Thyroid gland (tissue), 4 donors: ENCODE data around the gene ATIC. TPM values are rescaled to one million over a fixed set of nuclear protein-coding genes. Genes with fewer than 3 reads are reported as not detected.

Experiments used
- DNase-seq, 2 donors: peaks; one replicate each; pipeline ENCODE4 v3.0.0-alpha.2; 2019
- H3K27ac ChIP-seq, 3 donors: fragments of 200-600 bp; sonication (generic); 1 replicate in 2 of 3; 2 replicates in 1 of 3; pipeline ENCODE4 v1.5.1; 2016 to 2019; ENCODE audit warnings: mild to moderate bottlenecking in 1 of 3, moderate library complexity in 1 of 3
- H3K27me3 ChIP-seq: fragments of 200-600 bp; sonication (generic); one replicate; pipeline ENCODE4 v1.5.1; 2019
- H3K36me3 ChIP-seq, 2 donors: fragments of 200-600 bp; sonication (generic); one replicate each; pipeline ENCODE4 v1.5.1; 2016 to 2019
- H3K4me1 ChIP-seq, 2 donors: fragments of 200-600 bp; sonication (generic); one replicate each; pipeline ENCODE4 v1.5.1; 2017 to 2019
- H3K4me3 ChIP-seq, 3 donors: fragments of 200-600 bp; sonication (generic); replicated peaks in 1 of 3; 1 replicate in 2 of 3; 2 replicates in 1 of 3; pipeline ENCODE4 v1.5.1; 2016; ENCODE audit warnings: mild to moderate bottlenecking in 1 of 3
- H3K9me3 ChIP-seq: fragments of 200-600 bp; sonication (generic); one replicate; pipeline ENCODE4 v1.5.1; 2017
- POLR2A ChIP-seq, 2 donors: fragments of 450-650 bp; IDR thresholded peaks; one replicate each; pipeline ENCODE4 v1.6.1; 2017; ENCODE audit warnings: antibody characterized with exemption in 2 of 2, mild to moderate bottlenecking in 2 of 2, moderate library complexity in 1 of 2
- WGBS, 2 donors: methylation state at CpG; one replicate each; pipeline ENCODE4 v1.1.5; 2017; 5-methylcytosine and 5-hydroxymethylcytosine counted together
- intact Hi-C: fragments of 100-400 bp; cut with DNase I; formaldehyde crosslinking; loops from one replicate; pipeline ENCODE4 v1.15.1; 2023
- total RNA-seq, 4 donors: library from RNA; depleted of rRNA; stranded (reverse); fragments of >200 nt; gene quantifications; one replicate each; pipeline ENCODE4 v1.2.3, GENCODE V29; 2016
- TF ChIP-seq, protein P1 (sequence below), 6 experiments: fragments of 200-600 bp in 3 of 6; fragments of 450-650 bp in 3 of 6; sonication (generic) in 3 of 6; IDR thresholded peaks; one replicate each; pipeline ENCODE4 v1.5.1; 2016 to 2019; ENCODE audit warnings: antibody characterized with exemption in 6 of 6, mild to moderate bottlenecking in 2 of 6, inconsistent platforms in 1 of 6, moderate library complexity in 1 of 6

Gene ATIC
- total RNA-seq, 4 donors from 2014 or later = 25.7 to 35.1 (median 27.4) TPM

DNA sequence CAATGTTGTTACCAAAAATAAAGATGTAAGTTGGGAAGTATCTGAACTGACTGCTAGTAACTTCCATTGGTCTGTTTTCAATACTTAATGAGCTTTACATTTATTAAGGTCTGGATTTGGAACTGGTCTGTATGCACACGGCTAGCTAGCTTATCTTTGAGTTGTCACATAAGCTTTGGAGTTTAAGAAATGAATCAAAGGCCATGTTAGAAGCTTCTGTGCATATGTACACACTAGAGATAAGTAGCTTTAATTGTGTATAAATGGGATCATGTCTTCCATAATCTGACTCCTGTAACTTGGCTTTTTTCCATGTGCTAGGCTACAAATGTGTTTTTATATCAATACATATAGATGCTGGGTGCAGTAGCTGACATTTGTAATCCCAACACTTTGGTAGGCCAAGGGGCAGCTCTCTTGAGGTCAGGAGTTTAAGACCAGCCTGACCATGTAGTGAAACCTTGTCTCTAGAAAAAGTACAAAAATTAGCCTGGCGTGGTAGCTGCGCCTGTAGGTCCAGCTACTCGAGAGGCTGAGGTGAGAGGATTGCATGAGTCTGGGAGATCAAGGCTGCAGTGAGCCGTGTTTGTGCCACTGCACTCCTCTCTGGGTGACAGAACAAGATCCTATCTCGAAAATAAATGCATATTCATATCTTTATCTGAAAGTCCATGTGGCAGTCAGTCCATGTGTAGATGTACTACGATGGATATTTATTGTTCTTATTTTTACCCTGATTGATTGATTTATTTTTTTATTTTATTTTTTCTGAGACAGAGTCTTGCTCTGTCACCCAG lies 27.2 kb downstream of the ATIC start:
- DNase-seq = no peak
- Histone ChIP-seq H3K27me3 (no peaks in the 10 kb centered on the region), H3K27ac (no peak overlapping the region), H3K4me3 (no peak overlapping the region), H3K4me1 (no peaks in the 10 kb centered on the region), H3K9me3 (no peaks in the 10 kb centered on the region), H3K36me3 (peaks cover 11 to 18% of the 10 kb centered on the region in 2 donors)
- 96% methylated on average over 7 of the region's 7 CpGs for WGBS, 2 donors
- intact Hi-C loops = no loop called here
- TF ChIP-seq, protein P1, sequence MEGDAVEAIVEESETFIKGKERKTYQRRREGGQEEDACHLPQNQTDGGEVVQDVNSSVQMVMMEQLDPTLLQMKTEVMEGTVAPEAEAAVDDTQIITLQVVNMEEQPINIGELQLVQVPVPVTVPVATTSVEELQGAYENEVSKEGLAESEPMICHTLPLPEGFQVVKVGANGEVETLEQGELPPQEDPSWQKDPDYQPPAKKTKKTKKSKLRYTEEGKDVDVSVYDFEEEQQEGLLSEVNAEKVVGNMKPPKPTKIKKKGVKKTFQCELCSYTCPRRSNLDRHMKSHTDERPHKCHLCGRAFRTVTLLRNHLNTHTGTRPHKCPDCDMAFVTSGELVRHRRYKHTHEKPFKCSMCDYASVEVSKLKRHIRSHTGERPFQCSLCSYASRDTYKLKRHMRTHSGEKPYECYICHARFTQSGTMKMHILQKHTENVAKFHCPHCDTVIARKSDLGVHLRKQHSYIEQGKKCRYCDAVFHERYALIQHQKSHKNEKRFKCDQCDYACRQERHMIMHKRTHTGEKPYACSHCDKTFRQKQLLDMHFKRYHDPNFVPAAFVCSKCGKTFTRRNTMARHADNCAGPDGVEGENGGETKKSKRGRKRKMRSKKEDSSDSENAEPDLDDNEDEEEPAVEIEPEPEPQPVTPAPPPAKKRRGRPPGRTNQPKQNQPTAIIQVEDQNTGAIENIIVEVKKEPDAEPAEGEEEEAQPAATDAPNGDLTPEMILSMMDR (IDR thresholded peaks at IDR 0.05) = no peak

DNA sequence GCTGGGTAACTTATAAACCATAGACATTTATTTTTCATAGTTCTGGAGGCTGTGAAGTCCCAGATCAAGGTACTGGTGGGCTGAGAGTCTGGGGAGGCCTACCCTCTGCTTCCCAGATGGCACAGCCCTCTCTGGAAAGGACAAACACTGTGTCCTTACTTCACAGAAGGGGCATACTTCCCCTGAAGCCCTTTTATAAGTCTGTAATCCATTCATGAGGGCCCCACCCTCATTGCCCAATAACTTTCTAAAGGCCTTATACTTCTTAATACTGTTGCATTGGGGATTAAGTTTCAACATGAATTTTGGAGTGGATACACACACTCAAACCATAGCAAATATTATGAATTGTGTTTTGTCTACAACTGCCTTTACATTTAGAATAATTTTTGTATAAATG lies 36.0 kb downstream of the ATIC start:
- Histone ChIP-seq H3K9me3 (no peaks in the 10 kb centered on the region), H3K27ac (no peak overlapping the region), H3K4me3 (no peak overlapping the region), H3K4me1 (no peaks in the 10 kb centered on the region), H3K36me3 (peaks cover 22 to 38% of the 10 kb centered on the region in 2 donors), H3K27me3 (no peaks in the 10 kb centered on the region)
- TF ChIP-seq POLR2A (IDR thresholded peaks at IDR 0.05) = no peak
- TF ChIP-seq, protein P1 (IDR thresholded peaks at IDR 0.05) = no peak
- no peak for DNase-seq
- intact Hi-C loops = no loop called here

DNA sequence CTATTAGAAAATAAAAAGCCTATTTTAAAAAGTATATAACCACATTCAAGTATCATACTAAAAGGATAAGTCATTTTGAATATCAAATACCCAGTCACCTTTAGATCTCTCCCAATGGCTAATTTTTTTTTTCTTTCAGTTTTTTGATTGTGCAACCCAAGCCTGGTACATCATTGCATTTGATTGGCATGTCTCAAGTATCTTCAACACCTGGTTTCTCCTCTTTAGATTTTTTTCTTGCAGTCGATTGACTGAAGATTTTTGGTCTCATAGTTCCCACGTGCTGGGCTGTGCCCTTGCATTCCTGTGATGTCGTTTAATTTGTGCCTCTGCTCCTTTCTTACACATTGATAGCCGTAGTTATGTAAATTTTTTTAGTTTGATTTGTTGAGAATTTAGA lies 40.7 kb downstream of the ATIC start:
- TF ChIP-seq, protein P1 (IDR thresholded peaks at IDR 0.05) = no peak
- no peak for TF ChIP-seq POLR2A (IDR thresholded peaks at IDR 0.05)
- no peak overlapping the region for H3K27ac ChIP-seq
- H3K9me3 ChIP-seq = no peaks in the 10 kb centered on the region
- DNase-seq = no peak
- H3K4me1 ChIP-seq = no peaks in the 10 kb centered on the region
- intact Hi-C loops = no loop called here
- H3K4me3 ChIP-seq = no peak overlapping the region
- H3K27me3 ChIP-seq = no peaks in the 10 kb centered on the region
- 40 to 58% methylated on average over 4 of the region's 4 CpGs for WGBS, 2 donors
- peaks cover 0 to 14% of the 10 kb centered on the region in 2 donors for H3K36me3 ChIP-seq

DNA sequence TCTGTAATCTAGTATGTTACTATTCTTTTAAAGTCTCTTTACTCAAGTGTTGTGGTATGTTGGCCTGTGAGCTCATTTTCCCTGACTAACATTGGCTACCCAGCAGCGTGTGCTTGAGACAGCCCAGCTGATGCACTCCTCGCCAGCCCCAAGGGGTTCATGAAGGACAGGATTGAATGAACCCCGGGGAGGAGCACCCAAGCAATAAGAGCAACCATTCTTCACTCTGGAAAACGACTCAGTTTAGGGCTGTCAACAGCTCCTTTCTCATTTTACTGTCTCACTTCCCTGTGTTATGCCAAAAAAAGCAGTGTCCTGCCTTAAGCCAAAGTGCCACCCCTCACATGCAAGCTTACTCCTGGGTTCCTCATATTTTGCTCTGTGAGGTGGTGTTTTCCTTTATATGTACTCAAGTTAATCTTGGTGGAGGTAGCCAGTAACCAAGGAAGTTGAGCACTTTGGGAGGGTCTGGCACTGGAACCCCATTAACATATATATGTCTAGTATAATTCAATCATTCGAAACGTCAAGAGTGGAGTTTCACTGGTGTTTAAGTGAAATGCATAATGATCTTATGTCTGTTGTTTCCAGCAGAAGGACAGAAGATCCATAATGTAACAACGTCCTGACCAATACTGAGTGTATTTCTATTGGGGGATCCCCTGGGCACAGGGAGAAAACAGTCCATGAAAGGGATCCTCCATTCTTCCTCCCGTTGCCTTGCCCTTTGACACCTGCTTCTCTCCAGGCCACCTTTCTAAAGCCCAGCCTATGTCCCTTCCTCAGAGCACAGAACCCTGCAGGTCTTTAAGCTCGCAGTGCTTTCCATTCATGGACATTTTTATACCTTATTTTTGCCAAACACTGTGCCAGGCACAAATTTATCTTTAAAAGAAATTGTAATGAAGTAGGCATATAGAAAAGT lies 43.2 kb downstream of the ATIC start:
- Histone ChIP-seq H3K36me3 (no peaks in the 10 kb centered on the region), H3K4me1 (no peaks in the 10 kb centered on the region), H3K9me3 (no peaks in the 10 kb centered on the region), H3K4me3 (no peak overlapping the region), H3K27ac (no peak overlapping the region), H3K27me3 (no peaks in the 10 kb centered on the region)
- DNase-seq = no peak
- intact Hi-C loops = no loop called here
- TF ChIP-seq POLR2A (IDR thresholded peaks at IDR 0.05) = no peak
- TF ChIP-seq, protein P1 (IDR thresholded peaks at IDR 0.05) = no peak
- WGBS, 2 donors = 84 to 87% methylated on average over 9 of the region's 9 CpGs

DNA sequence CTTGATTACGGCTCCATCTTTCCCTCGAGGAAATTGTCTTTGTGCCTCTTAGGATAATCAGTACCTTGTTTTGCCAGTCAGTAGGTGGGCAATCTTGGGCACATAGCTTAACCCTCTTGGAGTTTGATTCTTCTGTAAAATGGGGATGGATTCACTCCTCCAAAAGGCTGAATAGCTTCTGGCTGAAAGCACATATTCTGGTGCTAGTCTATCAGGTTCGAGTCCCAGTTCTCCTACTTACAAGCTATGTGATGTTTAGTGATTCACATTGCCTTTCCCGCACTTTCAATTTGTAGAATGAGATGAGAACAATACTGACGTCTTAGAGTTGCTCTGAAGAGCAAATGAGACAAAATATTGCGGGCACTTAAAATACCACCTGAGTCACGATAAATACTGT lies 43.9 kb downstream of the ATIC start:
- intact Hi-C loops = no loop called here
- Histone ChIP-seq H3K4me3 (no peak overlapping the region), H3K36me3 (no peaks in the 10 kb centered on the region), H3K27me3 (no peaks in the 10 kb centered on the region), H3K4me1 (no peaks in the 10 kb centered on the region), H3K27ac (no peak overlapping the region), H3K9me3 (no peaks in the 10 kb centered on the region)
- TF ChIP-seq POLR2A (IDR thresholded peaks at IDR 0.05) = no peak
- TF ChIP-seq, protein P1 (IDR thresholded peaks at IDR 0.05) = no peak
- no peak for DNase-seq
- 94 to 96% methylated on average over 7 of the region's 7 CpGs for WGBS, 2 donors
